GM08714 (cell line): Measurements from ENCODE around the gene PTGES3.
"Not testable (repeated sequence)": the region's sequence is repeated elsewhere in the genome, so short reads cannot be mapped to it uniquely, and the experiment has no call there.

Experiments used
- H3K4me3 ChIP-seq: fragments of 200-500 bp; sonication (Bioruptor generic); 2 replicates; pipeline ENCODE4 v1.5.1; 2014; ENCODE audit warnings: mild to moderate bottlenecking, low read length, inconsistent platforms
- ZNF274 ChIP-seq: IDR thresholded peaks from 2 replicates; pipeline ENCODE4 v1.6.1; 2012; ENCODE audit warnings: mild to moderate bottlenecking, low read depth, low read length

PTGES3 gene

GRCh38 chr12:56688129-56688845 is at the start of gene PTGES3:
TSS of gene PTGES3 (minus strand) at chr12:56688284. CDS start at chr12:56687999, 285 bp downstream.
- no peak for TF ChIP-seq ZNF274
- peak within 1 kb of the TSS; percentile 96 for H3K4me3 ChIP-seq

GRCh38 chr12:56728139-56728861 is 40.2 kb upstream of the PTGES3 start:
- H3K4me3 ChIP-seq, result no peak overlapping the region
- TF ChIP-seq ZNF274, result no peak

- H3K4me3 ChIP-seq, result not testable (repeated sequence)
Observed at GRCh38 chr12:56726196-56726675, 38.2 kb upstream of the PTGES3 start.

GRCh38 chr12:56725723-56726102 is 37.6 kb upstream of the PTGES3 start:
- peak overlapping the region; percentile 60 for H3K4me3 ChIP-seq
- no peak for TF ChIP-seq ZNF274

GRCh38 chr12:56724972-56725722 is 37.1 kb upstream of the PTGES3 start, which contains the start of gene NACA:
TSS of gene NACA (minus strand) at chr12:56725299. CDS start at chr12:56724521, 778 bp downstream.
- no peak for TF ChIP-seq ZNF274
- peak within 1 kb of the TSS; percentile 87 for H3K4me3 ChIP-seq

- peak overlapping the region; percentile 87 for H3K4me3 ChIP-seq
- no peak for TF ChIP-seq ZNF274
Observed at GRCh38 chr12:56724701-56724971, 36.6 kb upstream of the PTGES3 start.

GRCh38 chr12:56723889-56724700 is 36.0 kb upstream of the PTGES3 start:
- TF ChIP-seq ZNF274, result no peak
- peak overlapping the region; percentile 87 for H3K4me3 ChIP-seq

GRCh38 chr12:56723352-56723751 is 35.3 kb upstream of the PTGES3 start:
- TF ChIP-seq ZNF274, result no peak
- peak overlapping the region; percentile 87; the same call in 1 of the 2 replicates for H3K4me3 ChIP-seq

- no peak for TF ChIP-seq ZNF274
- peak overlapping the region; percentile 87 for H3K4me3 ChIP-seq
Observed at GRCh38 chr12:56722832-56723231, 34.7 kb upstream of the PTGES3 start.

- TF ChIP-seq ZNF274, result no peak
- no peak overlapping the region for H3K4me3 ChIP-seq
Observed at GRCh38 chr12:56721721-56722120, 33.6 kb upstream of the PTGES3 start.

GRCh38 chr12:56721216-56721615 is 33.1 kb upstream of the PTGES3 start:
- TF ChIP-seq ZNF274, result no peak
- H3K4me3 ChIP-seq, result no peak overlapping the region

- TF ChIP-seq ZNF274, result no peak
- H3K4me3 ChIP-seq, result no peak overlapping the region; the same call in 1 of the 2 replicates
Observed at GRCh38 chr12:56720731-56721151, 32.7 kb upstream of the PTGES3 start.

- no peak for TF ChIP-seq ZNF274
- H3K4me3 ChIP-seq, result no peak overlapping the region
Observed at GRCh38 chr12:56719056-56719455, 31.0 kb upstream of the PTGES3 start.

- TF ChIP-seq ZNF274, result no peak
- no peak overlapping the region for H3K4me3 ChIP-seq
Observed at GRCh38 chr12:56718636-56719035, 30.6 kb upstream of the PTGES3 start.
